WTC11 (cell line): Measurements from ENCODE around the gene THSD4. TPM values are rescaled to one million over a fixed set of nuclear protein-coding genes. Genes with fewer than 3 reads are reported as not detected.
A peak's percentile ranks its signal among the peaks of the same experiment; 100 is the strongest.

Experiments
- ATAC-seq: fragments of 200-7000 bp; cut with Tn5 transposase; 2 replicates; pipeline ENCODE4 v1.10.0; 2021; ENCODE audit warnings: mild to moderate bottlenecking, moderate library complexity
- CTCF ChIA-PET: fragments of 300-600 bp; sonication (Branson Sonifier 250); formaldehyde crosslinking; loops from one replicate; lab custom pipeline; 2021; ENCODE audit warnings: antibody characterized with exemption; lab: Charles Lee
- POLR2A ChIA-PET: fragments of 350-600 bp; sonication (Branson Sonifier 250); formaldehyde crosslinking; loops from one replicate; lab custom pipeline; 2021; ENCODE audit warnings: antibody characterized with exemption; lab: Charles Lee
- DNase-seq: peaks from one replicate; pipeline ENCODE4 v3.0.0; 2021; ENCODE audit warnings: low spot score
- H3K27ac Mint-ChIP-seq: 2 replicates; pipeline ENCODE4 v1.8.0; 2021; ENCODE audit warnings: mixed read lengths
- H3K27me3 Mint-ChIP-seq: 2 replicates; pipeline ENCODE4 v1.8.0; 2021; ENCODE audit warnings: low read depth, mild to moderate bottlenecking, moderate library complexity, mixed read lengths
- H3K36me3 Mint-ChIP-seq: 2 replicates; pipeline ENCODE4 v1.8.0; 2021; ENCODE audit warnings: mixed read lengths
- H3K4me1 Mint-ChIP-seq: 2 replicates; pipeline ENCODE4 v1.8.0; 2022; ENCODE audit warnings: mixed read lengths
- H3K4me3 Mint-ChIP-seq: 2 replicates; pipeline ENCODE4 v1.8.0; 2021; ENCODE audit warnings: mild to moderate bottlenecking, moderate library complexity, mixed read lengths
- H3K9me3 Mint-ChIP-seq: 2 replicates; pipeline ENCODE4 v1.8.0; 2021; ENCODE audit warnings: mixed read lengths
- AR ChIP-seq: fragments of 250-450 bp; sonication (Bioruptor Pico); IDR thresholded peaks from 2 replicates; pipeline ENCODE4 v1.9.0; 2021; ENCODE audit warnings: mild to moderate bottlenecking
- ATF1 ChIP-seq: sonication (generic); formaldehyde crosslinking; IDR thresholded peaks from 2 replicates; pipeline ENCODE4 v1.8.1; 2023; ENCODE audit warnings: mild to moderate bottlenecking, moderate library complexity, missing genetic modification reagents
- CBFB ChIP-seq: sonication (generic); formaldehyde crosslinking; IDR thresholded peaks from 2 replicates; pipeline ENCODE4 v1.8.1; 2022; ENCODE audit warnings: mild to moderate bottlenecking, low read depth, missing genetic modification reagents
- FOXK1 ChIP-seq: sonication (generic); formaldehyde crosslinking; IDR thresholded peaks from 2 replicates; pipeline ENCODE4 v1.8.0; 2022; ENCODE audit warnings: mild to moderate bottlenecking, moderate library complexity, missing genetic modification reagents
- GTF2I ChIP-seq: fragments of 250-450 bp; sonication (Bioruptor Pico); conservative IDR thresholded peaks from 2 replicates; pipeline ENCODE4 v1.4.0; 2021; ENCODE audit warnings: mild to moderate bottlenecking
- NFATC4 ChIP-seq: fragments of 250-450 bp; sonication (Bioruptor Pico); IDR thresholded peaks from 2 replicates; pipeline ENCODE4 v1.9.0; 2021; ENCODE audit warnings: mild to moderate bottlenecking
- NFYB ChIP-seq: sonication (generic); formaldehyde crosslinking; conservative IDR thresholded peaks from 2 replicates; pipeline ENCODE4 v1.8.0; 2022; ENCODE audit warnings: low read depth, missing genetic modification reagents
- OVOL2 ChIP-seq: fragments of 250-450 bp; sonication (Bioruptor Pico); IDR thresholded peaks from 2 replicates; pipeline ENCODE4 v1.9.0; 2021; ENCODE audit warnings: mild to moderate bottlenecking, borderline replicate concordance
- RORB ChIP-seq: fragments of 250-450 bp; sonication (Bioruptor Pico); IDR thresholded peaks from 2 replicates; pipeline ENCODE4 v1.9.0; 2021; ENCODE audit warnings: mild to moderate bottlenecking
- SOX15 ChIP-seq: fragments of 250-450 bp; sonication (Bioruptor Pico); IDR thresholded peaks from 2 replicates; pipeline ENCODE4 v1.9.0; 2021; ENCODE audit warnings: mild to moderate bottlenecking
- STAT6 ChIP-seq: sonication (generic); formaldehyde crosslinking; conservative IDR thresholded peaks from 2 replicates; pipeline ENCODE4 v1.8.1; 2023; ENCODE audit warnings: mild to moderate bottlenecking, low read depth, missing genetic modification reagents, moderate library complexity
- ZNF121 ChIP-seq: sonication (generic); formaldehyde crosslinking; IDR thresholded peaks from 2 replicates; pipeline ENCODE4 v1.8.0; 2023; ENCODE audit warnings: missing genetic modification reagents
- ZNF138 ChIP-seq: sonication (generic); formaldehyde crosslinking; conservative IDR thresholded peaks from 2 replicates; pipeline ENCODE4 v1.8.1; 2022; ENCODE audit warnings: mild to moderate bottlenecking, moderate library complexity, missing genetic modification reagents
- ZNF219 ChIP-seq: sonication (generic); formaldehyde crosslinking; IDR thresholded peaks from 2 replicates; pipeline ENCODE4 v1.8.0; 2023; ENCODE audit warnings: missing genetic modification reagents, mild to moderate bottlenecking, borderline replicate concordance
- ZNF281 ChIP-seq: sonication (generic); formaldehyde crosslinking; IDR thresholded peaks from 2 replicates; pipeline ENCODE4 v1.8.0; 2023; ENCODE audit warnings: mild to moderate bottlenecking, missing genetic modification reagents
- ZNF512 ChIP-seq: sonication (generic); formaldehyde crosslinking; IDR thresholded peaks from 2 replicates; pipeline ENCODE4 v1.8.1; 2022; ENCODE audit warnings: missing genetic modification reagents, borderline replicate concordance
- total RNA-seq: library from RNA; stranded (reverse); gene quantifications from 3 replicates; pipeline ENCODE4 v1.2.3, GENCODE V29; 2021

Gene THSD4
- total RNA-seq, 1 experiment from 2014 or later, result 7.8 TPM

- CTCF ChIA-PET, result interaction anchor here (2.0 kb wide), 1 partner anchor 321 kb away, joined by 5 read pairs; no protein-coding TSS in a partner anchor
- H3K27me3 Mint-ChIP-seq, result peaks cover 33% of the 10 kb centered on the region
- ATAC-seq, result no peak
- no peak for DNase-seq
- H3K4me3 Mint-ChIP-seq, result no peak overlapping the region
- H3K9me3 Mint-ChIP-seq, result no peaks in the 10 kb centered on the region
- no peaks in the 10 kb centered on the region for H3K36me3 Mint-ChIP-seq
- no peak overlapping the region for H3K27ac Mint-ChIP-seq
- TF ChIP-seq ZNF138 (CRISPR knock-in tag) (no peak), NFATC4 (CRISPR knock-in tag) (no peak), ZNF281 (CRISPR knock-in tag) (no peak), STAT6 (CRISPR knock-in tag) (no peak), ZNF121 (no peak), NFYB (CRISPR knock-in tag) (no peak), ZNF512 (CRISPR knock-in tag) (no peak), CBFB (CRISPR knock-in tag) (no peak), AR (no peak)
- H3K4me1 Mint-ChIP-seq, result peaks cover 64% of the 10 kb centered on the region
- POLR2A ChIA-PET, result no interaction called here
Observed at GRCh38 chr15:71118881-71119632, 3.8 kb downstream of the THSD4 start.

GRCh38 chr15:71120428-71120944, 5.2 kb downstream of the THSD4 start:
- Mint-ChIP-seq H3K27me3 (peaks cover 33% of the 10 kb centered on the region), H3K9me3 (no peaks in the 10 kb centered on the region)
- no peak for DNase-seq
- CTCF ChIA-PET, result interaction anchor here (0.6 to 2.0 kb wide), 4 partner anchors 17 to 323 kb away, joined by 3 to 5 read pairs (median 3); no protein-coding TSS in a partner anchor
- POLR2A ChIA-PET, result interaction anchor here (0.5 to 1.1 kb wide), 2 partner anchors 15 to 404 kb away, joined by 3 to 4 read pairs; no protein-coding TSS in a partner anchor
- TF ChIP-seq GTF2I (CRISPR knock-in tag) (no peak), FOXK1 (no peak), ATF1 (CRISPR knock-in tag) (no peak), ZNF219 (CRISPR knock-in tag) (no peak), OVOL2 (CRISPR knock-in tag) (no peak), SOX15 (CRISPR knock-in tag) (no peak), RORB (CRISPR knock-in tag) (no peak)
- TF ChIP-seq, all 79 proteins: peak for 0
- Mint-ChIP-seq H3K4me1 (peaks cover 53% of the 10 kb centered on the region), H3K36me3 (no peaks in the 10 kb centered on the region), H3K4me3 (no peak overlapping the region), H3K27ac (no peak overlapping the region)
- ATAC-seq, result 0 out of 2 replicates have a peak, but pooled peaks have one; percentile 7
